Pancreas (tissue), 10 donors: Measurements from ENCODE around the gene OGFOD3. TPM values are rescaled to one million over a fixed set of nuclear protein-coding genes. Genes with fewer than 3 reads are reported as not detected.

Experiments
- ATAC-seq, 4 donors: fragments of 200-7000 bp; cut with Tn5 transposase; one replicate each; pipeline versions ENCODE4 v1.8.0 to v1.9.1; 2020; ENCODE audit warnings: mild to moderate bottlenecking in 4 of 4, moderate library complexity in 4 of 4
- DNase-seq, 6 donors: peaks; one replicate each; pipeline ENCODE4 v3.0.0-alpha.2; 2020
- FAIRE-seq: peaks from 2 replicates; lab custom pipeline; 2012; peaks lifted over from hg19 to GRCh38; lab: Jason Lieb, UNC
- H3K27ac ChIP-seq, 4 donors: fragments of 200-600 bp; sonication (generic); 1 replicate in 3 of 4; 2 replicates in 1 of 4; pipeline versions ENCODE4 v1.5.0 to v1.8.0; 2020
- H3K27me3 ChIP-seq, 4 donors: fragments of 200-600 bp; one replicate each; pipeline ENCODE4 v1.8.0; 2021
- H3K36me3 ChIP-seq, 3 donors: fragments of 200-600 bp; sonication (generic) in 1 of 3; one replicate each; pipeline versions ENCODE4 v1.5.0 to v1.8.0; 2020 to 2021
- H3K4me1 ChIP-seq, 3 donors: fragments of 200-600 bp; one replicate each; pipeline ENCODE4 v1.8.0; 2021
- H3K4me3 ChIP-seq, 4 donors: fragments of 200-600 bp; sonication (generic) in 2 of 4; one replicate each; pipeline versions ENCODE4 v1.5.0 to v1.8.0; 2020 to 2021
- H3K9me3 ChIP-seq, 4 donors: fragments of 200-600 bp; one replicate each; pipeline ENCODE4 v1.8.0; 2021
- WGBS, 2 donors: extraction: QIAGEN DNeasy Blood & Tissue Kit; methylation state at CpG; one replicate each; pipeline ENCODE4 v1.1.7; 2013; 5-methylcytosine and 5-hydroxymethylcytosine counted together
- intact Hi-C, 3 donors: fragments of 100-400 bp; cut with DNase I; formaldehyde crosslinking; loops; one replicate each; pipeline versions ENCODE4 v1.11.1 to v1.14.2; 2022
- polyA plus RNA-seq, 2 donors: library from polyadenylated mRNA; stranded (reverse); fragments of 200-250 nt; gene quantifications; one replicate each; pipeline ENCODE4 v1.2.3, GENCODE V29; 2013
- total RNA-seq, 6 donors: library from RNA; stranded (reverse); fragmentation: NEBNext Ultra II Directional in 4 of 6; extraction: Animal tissue kit (Norgen Biotek cat#: 25700) in 4 of 6; gene quantifications; one replicate each; pipeline versions ENCODE4 v1.2.1 to v1.2.4, GENCODE V29; 2021 to 2023
- TF ChIP-seq, protein P1 (sequence below), 4 donors: fragments of 200-600 bp; sonication (generic) in 3 of 4; IDR thresholded peaks; one replicate each; pipeline versions ENCODE4 v1.5.0 to v1.8.0; 2021; ENCODE audit warnings: antibody characterized with exemption in 4 of 4
- donor health status: healthy with polysubstance abuse.
- donor health status: DM: no; HTN: no; CAD: no; lungs with moderate emphysema.
- donor health status: DM: no; HTN: no; CAD: no.
- donor health status: control.
- donor health status: control.
- donor health status: Bipolar disorder and iron deficiency.
- donor health status: DM: yes; HTN: yes; CAD: no.
- donor health status: DM: no; HTN: no; CAD: no.
- donor health status: DM: no; HTN: no; CAD: no.
- donor health status: DM: yes; HTN: yes; CAD: no.

Gene OGFOD3
- total and polyA plus RNA-seq, 8 donors: 17.8 to 28.0 (median 19.9) TPM

DNA sequence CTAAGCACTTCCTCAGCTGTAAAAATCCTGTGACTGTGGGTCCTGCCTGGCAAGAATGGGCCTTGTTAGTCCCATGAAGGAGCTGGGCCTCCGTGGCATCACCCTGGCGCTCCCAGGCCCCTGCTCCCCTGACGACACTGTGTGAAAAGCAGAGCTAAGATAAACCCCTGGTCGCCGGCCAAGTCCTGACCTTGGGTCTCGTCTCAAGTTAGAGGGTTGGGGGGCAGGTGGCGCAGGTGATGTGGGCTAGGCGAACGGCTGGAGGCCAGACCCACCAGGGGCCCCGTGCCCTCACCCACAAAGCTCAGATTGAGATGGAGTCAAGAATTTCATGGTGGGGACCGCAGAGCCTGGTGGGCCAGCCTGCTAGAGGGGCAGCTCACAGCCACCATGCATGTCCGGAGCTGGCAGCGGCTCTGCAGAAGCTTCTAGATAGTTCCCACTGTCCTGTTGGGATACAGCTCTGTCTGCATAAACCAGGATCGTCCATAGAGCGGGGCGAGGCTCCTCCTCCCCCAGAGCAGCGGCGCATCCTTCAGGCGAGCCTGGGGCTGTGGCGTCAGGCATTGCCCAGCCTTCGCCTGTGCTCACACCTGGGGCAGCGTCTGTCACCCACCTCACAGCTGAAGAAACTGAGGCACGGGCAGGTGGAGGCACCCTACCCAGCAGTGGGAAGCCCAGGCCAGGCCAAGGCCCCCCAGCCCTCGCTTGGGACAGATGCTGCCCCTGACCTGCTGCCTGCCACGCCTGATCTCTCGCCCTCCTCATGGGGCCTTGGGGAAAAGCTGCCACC is 20.2 kb upstream of the OGFOD3 start:
- FAIRE-seq (no peak), ATAC-seq (peak in 2 of 4 donors; percentile 8 to 11), DNase-seq (peak in 5 of 6 donors; percentile 61 to 86 (median 68))
- Histone ChIP-seq H3K36me3 (peaks cover 0 to 3% (median 2%) of the 10 kb centered on the region in 3 donors), H3K4me3 (peak overlapping the region in 1 of 4 donors; percentile 35), H3K4me1 (peaks cover 5 to 13% (median 10%) of the 10 kb centered on the region in 3 donors), H3K27me3 (no peaks in the 10 kb centered on the region), H3K9me3 (no peaks in the 10 kb centered on the region), H3K27ac (peak overlapping the region in 1 of 4 donors; percentile 23)
- TF ChIP-seq, protein P1, sequence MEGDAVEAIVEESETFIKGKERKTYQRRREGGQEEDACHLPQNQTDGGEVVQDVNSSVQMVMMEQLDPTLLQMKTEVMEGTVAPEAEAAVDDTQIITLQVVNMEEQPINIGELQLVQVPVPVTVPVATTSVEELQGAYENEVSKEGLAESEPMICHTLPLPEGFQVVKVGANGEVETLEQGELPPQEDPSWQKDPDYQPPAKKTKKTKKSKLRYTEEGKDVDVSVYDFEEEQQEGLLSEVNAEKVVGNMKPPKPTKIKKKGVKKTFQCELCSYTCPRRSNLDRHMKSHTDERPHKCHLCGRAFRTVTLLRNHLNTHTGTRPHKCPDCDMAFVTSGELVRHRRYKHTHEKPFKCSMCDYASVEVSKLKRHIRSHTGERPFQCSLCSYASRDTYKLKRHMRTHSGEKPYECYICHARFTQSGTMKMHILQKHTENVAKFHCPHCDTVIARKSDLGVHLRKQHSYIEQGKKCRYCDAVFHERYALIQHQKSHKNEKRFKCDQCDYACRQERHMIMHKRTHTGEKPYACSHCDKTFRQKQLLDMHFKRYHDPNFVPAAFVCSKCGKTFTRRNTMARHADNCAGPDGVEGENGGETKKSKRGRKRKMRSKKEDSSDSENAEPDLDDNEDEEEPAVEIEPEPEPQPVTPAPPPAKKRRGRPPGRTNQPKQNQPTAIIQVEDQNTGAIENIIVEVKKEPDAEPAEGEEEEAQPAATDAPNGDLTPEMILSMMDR (IDR thresholded peaks at IDR 0.05): no peak
- 64 to 72% methylated on average over 25 to 26 of the region's 26 CpGs for WGBS, 2 donors
- intact Hi-C loops: no loop called here

DNA sequence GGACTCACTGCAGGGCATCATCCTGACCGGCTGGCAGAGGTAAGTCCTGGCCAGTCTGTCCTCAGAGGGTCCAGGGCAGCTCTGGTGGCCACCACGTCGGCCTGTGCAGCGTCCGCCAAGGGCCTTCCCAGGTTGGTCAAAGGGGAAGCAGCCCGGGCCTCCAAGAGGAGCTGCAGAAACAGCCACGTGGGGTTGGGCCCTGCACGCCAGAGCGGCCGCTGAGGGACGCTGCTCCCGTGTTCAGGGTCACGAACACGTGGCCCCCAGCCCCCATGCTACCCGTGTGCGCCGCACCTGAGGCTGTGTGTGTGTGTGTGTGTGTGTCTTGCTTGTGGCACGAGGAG is 18.9 kb upstream of the OGFOD3 start:
- peaks cover 5 to 10% (median 9%) of the 10 kb centered on the region in 3 donors for H3K4me1 ChIP-seq
- H3K27me3 ChIP-seq: no peaks in the 10 kb centered on the region
- H3K9me3 ChIP-seq: no peaks in the 10 kb centered on the region
- TF ChIP-seq, protein P1 (IDR thresholded peaks at IDR 0.05): no peak
- intact Hi-C loops: no loop called here
- H3K36me3 ChIP-seq: peaks cover 0 to 2% (median 0%) of the 10 kb centered on the region in 3 donors
- no peak for DNase-seq
- FAIRE-seq: no peak
- peak overlapping the region in 3 of 4 donors; percentile 10 to 35 (median 18) for H3K4me3 ChIP-seq
- WGBS, 2 donors: 44 to 49% methylated on average over 18 of the region's 18 CpGs
- H3K27ac ChIP-seq: peak overlapping the region; percentile 23 to 44 (median 38)
- ATAC-seq: peak; percentile 27 to 41 (median 32)

DNA sequence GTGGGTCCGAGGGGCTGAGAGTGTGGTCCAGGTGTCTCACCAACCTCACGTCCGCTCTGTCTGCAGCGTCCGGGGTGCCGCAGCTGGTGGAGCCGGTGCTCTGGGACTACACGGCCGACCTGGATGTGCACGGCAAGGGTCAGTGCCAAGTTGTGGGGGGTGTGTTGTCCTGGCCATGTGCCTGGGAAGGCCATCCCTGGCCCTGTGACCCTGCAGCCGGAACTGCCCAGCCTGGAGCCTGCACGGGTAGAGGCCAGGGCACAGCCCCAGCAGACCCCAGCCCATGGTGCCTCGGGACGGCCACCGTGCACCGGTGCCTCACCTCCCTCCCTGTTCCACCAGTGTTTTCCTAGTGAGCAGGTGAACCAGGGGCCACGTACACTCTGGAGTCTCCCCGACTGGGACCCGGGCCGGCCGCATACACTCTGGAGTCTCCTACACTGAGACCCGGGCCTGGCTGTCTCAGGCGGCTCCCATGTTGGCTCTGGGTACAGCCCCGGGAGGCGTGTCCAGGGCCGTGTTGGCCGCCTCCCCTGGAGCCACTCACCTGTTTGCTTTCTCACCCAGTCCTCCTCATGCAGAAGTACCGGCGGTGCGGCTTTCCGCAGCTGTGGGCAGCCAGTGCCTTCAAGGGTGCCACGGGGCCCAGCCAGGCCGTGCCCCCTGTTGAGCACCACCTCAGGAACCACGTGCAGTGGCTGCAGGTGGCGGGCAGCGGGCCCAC is 18.4 kb upstream of the OGFOD3 start:
- intact Hi-C loops: no loop called here
- DNase-seq: peak; percentile 84 to 96 (median 88)
- no peak for FAIRE-seq
- Histone ChIP-seq H3K36me3 (no peaks in the 10 kb centered on the region), H3K4me1 (peaks cover 5 to 10% (median 9%) of the 10 kb centered on the region in 3 donors), H3K27me3 (no peaks in the 10 kb centered on the region), H3K4me3 (peak overlapping the region in 3 of 4 donors; percentile 10 to 35 (median 18)), H3K27ac (peak overlapping the region; percentile 23 to 44 (median 38)), H3K9me3 (no peaks in the 10 kb centered on the region)
- 43 to 45% methylated on average over 34 to 36 of the region's 36 CpGs for WGBS, 2 donors
- TF ChIP-seq, protein P1 (IDR thresholded peaks at IDR 0.05): no peak
- peak; percentile 89 to 91 (median 90) for ATAC-seq

DNA sequence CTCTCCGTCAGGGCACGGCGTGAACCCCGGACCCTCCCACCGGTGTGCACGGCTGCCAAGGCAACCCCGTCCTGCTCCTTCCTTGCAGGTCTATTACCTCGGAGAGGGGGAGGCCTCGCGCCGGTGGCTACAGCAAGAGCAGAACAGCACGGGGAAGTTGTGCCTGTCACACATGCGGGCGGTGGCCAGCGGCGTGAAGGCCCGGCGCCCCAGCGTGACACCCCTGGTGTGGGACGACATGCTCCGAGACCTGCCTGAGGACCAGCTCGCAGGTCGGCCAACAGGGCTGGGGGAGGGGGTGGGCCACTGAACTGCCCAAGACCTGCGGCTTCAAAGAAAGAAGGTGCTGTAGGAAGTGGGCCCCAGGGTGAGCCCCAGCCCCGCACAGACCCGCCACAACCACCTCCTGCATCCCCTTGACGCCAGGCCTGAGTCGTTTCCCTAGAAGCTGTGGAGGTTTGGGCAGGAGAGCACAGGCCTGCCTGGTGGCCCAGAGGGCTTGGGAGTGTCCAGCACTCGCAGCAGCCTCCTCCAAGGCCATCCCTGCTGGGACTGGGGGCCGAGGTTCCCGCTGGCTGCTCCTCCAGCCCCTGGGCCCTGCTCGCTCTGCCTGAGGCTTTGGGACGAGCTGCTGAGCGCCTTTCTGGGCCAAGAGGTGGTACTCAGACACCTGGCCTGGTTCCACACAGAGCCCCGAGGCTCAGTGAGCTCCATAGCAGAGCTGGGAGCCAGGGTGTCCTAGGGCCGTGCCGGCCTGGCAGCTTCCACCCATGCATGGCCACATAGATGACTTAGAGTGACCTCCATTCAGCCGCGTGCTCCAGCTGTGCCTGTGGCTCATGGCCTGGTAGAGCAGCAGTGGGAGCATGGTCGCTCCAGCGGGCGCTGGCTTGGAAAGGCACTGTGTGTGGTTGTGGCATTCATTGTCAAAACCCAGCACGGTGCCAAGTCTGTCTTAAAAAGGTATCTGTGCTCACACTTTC is 17.5 kb upstream of the OGFOD3 start:
- ATAC-seq (peak; percentile 15 to 35 (median 24)), FAIRE-seq (no peak), DNase-seq (peak in 3 of 6 donors; percentile 44 to 79 (median 62))
- Histone ChIP-seq H3K27ac (peak overlapping the region in 3 of 4 donors; percentile 25 to 41 (median 35)), H3K4me3 (no peak overlapping the region), H3K36me3 (no peaks in the 10 kb centered on the region), H3K27me3 (no peaks in the 10 kb centered on the region), H3K4me1 (peaks cover 5 to 10% (median 9%) of the 10 kb centered on the region in 3 donors), H3K9me3 (no peaks in the 10 kb centered on the region)
- intact Hi-C loops: no loop called here
- WGBS, 2 donors: 78 to 83% methylated on average over 42 to 43 of the region's 43 CpGs
- TF ChIP-seq, protein P1 (IDR thresholded peaks at IDR 0.05): no peak
